Heart right ventricle (tissue), 16 donors: ENCODE measurements around the gene NAALADL1. TPM values are rescaled to one million over a fixed set of nuclear protein-coding genes. Genes with fewer than 3 reads are reported as not detected.
A peak's percentile ranks its signal among the peaks of the same experiment; 100 is the strongest.

ENCODE experiments used
- ATAC-seq, 8 donors: fragments of 200-7000 bp; cut with Tn5 transposase; one replicate each; pipeline ENCODE4 v1.9.1; 2020; ENCODE audit warnings: mild to moderate bottlenecking in 8 of 8, moderate library complexity in 8 of 8, moderate number of reproducible peaks in 1 of 8
- DNase-seq, 2 donors: peaks; one replicate each; pipeline ENCODE4 v3.0.0-alpha.2; 2020
- H3K27ac ChIP-seq, 10 donors: fragments of 200-600 bp; sonication (generic) in 2 of 10; one replicate each; pipeline versions ENCODE4 v1.5.0 to v1.8.0; 2020 to 2022; ENCODE audit warnings: mild to moderate bottlenecking in 3 of 10
- H3K27me3 ChIP-seq, 7 donors: fragments of 200-600 bp; one replicate each; pipeline ENCODE4 v1.8.0; 2021 to 2022; ENCODE audit warnings: mild to moderate bottlenecking in 2 of 7
- H3K36me3 ChIP-seq, 9 donors: fragments of 200-600 bp; sonication (generic) in 1 of 9; one replicate each; pipeline versions ENCODE4 v1.5.0 to v1.8.0; 2020 to 2022; ENCODE audit warnings: mild to moderate bottlenecking in 2 of 9
- H3K4me1 ChIP-seq, 9 donors: fragments of 200-600 bp; sonication (generic) in 1 of 9; one replicate each; pipeline versions ENCODE4 v1.5.0 to v1.8.0; 2020 to 2022; ENCODE audit warnings: mild to moderate bottlenecking in 4 of 9
- H3K4me3 ChIP-seq, 10 donors: fragments of 200-600 bp; sonication (generic) in 2 of 10; one replicate each; pipeline versions ENCODE4 v1.5.0 to v1.8.0; 2020 to 2022; ENCODE audit warnings: mild to moderate bottlenecking in 7 of 10, moderate library complexity in 2 of 10
- H3K9me3 ChIP-seq, 11 donors: fragments of 200-600 bp in 10 of 11; sonication (generic) in 2 of 11; one replicate each; pipeline versions ENCODE4 v1.5.0 to v1.8.0; 2013 to 2022; ENCODE audit warnings: mild to moderate bottlenecking in 2 of 11, control low read depth in 1 of 11, moderate library complexity in 1 of 11
- WGBS, 2 donors: extraction: QIAGEN DNeasy Blood & Tissue Kit; methylation state at CpG; one replicate each; pipeline ENCODE4 v1.1.7; 2013; ENCODE audit warnings: inconsistent platforms in 1 of 2; 5-methylcytosine and 5-hydroxymethylcytosine counted together
- intact Hi-C, 10 donors: fragments of 100-400 bp; cut with DNase I; formaldehyde crosslinking; loops; one replicate each; pipeline versions ENCODE4 v1.11.1 to v1.14.2; 2022
- polyA plus RNA-seq, 2 donors: library from polyadenylated mRNA; stranded (reverse); fragments of 200-250 nt; gene quantifications; one replicate each; pipeline ENCODE4 v1.2.3, GENCODE V29; 2013
- total RNA-seq, 10 donors: library from RNA; stranded (reverse); fragmentation: NEBNext Ultra II Directional in 3 of 10; extraction: Animal tissue kit (Norgen Biotek cat#: 25700) in 3 of 10; gene quantifications; one replicate each; pipeline versions ENCODE4 v1.2.1 to v1.2.4, GENCODE V29; 2021 to 2023
- TF ChIP-seq, protein P1 (sequence below), 9 donors: fragments of 200-600 bp; sonication (generic) in 2 of 9; IDR thresholded peaks; one replicate each; pipeline versions ENCODE4 v1.5.0 to v1.8.0; 2021 to 2022; ENCODE audit warnings: antibody characterized with exemption in 9 of 9, mild to moderate bottlenecking in 5 of 9, moderate library complexity in 1 of 9
- donor health status: Arrhythmogenic right ventricular cardiomyopathy.
- donor health status: ischemic (EF 13 %, LVEDD 7.1; RV severe dilation, severe dysfunction).
- donor health status: healthy with polysubstance abuse.
- donor health status: DM: no; HTN: yes; CAD: no.
- donor health status: DM: no; HTN: no; CAD: no.
- donor health status: ischemic (EF 25% LVEDD 6.9; RV normal size, moderate dysfunction).
- donor health status: ischemic (EF 25% LVEDD 5.7; RV mildly dilated, moderate dysfunction).
- donor health status: healthy.
- donor health status: DM: yes; HTN: yes; CAD: no.
- donor health status: Ischemic cardiomyopathy.
- donor health status: ischemic (EF 35%, LVEDD 5.7; RV mildly dilated, moderate dysfunction).
- donor health status: nonischemic (EF 11% LVEDD 7.7; RV severe dilation, severe dysfunction).
- donor health status: DM: yes; HTN: yes; CAD: no.
- donor health status: PGD.
- donor health status: ischemic (EF 29% LVEDD 5.4; RV normal size, mild dysfunction).
- donor health status: nonischemic (EF 23%, LVEDD 6.1; RV moderate dilation, normal function).

The NAALADL1 gene
- total and polyA plus RNA-seq, 12 donors: 2.1 to 9.1 (median 3.9) TPM

DNA sequence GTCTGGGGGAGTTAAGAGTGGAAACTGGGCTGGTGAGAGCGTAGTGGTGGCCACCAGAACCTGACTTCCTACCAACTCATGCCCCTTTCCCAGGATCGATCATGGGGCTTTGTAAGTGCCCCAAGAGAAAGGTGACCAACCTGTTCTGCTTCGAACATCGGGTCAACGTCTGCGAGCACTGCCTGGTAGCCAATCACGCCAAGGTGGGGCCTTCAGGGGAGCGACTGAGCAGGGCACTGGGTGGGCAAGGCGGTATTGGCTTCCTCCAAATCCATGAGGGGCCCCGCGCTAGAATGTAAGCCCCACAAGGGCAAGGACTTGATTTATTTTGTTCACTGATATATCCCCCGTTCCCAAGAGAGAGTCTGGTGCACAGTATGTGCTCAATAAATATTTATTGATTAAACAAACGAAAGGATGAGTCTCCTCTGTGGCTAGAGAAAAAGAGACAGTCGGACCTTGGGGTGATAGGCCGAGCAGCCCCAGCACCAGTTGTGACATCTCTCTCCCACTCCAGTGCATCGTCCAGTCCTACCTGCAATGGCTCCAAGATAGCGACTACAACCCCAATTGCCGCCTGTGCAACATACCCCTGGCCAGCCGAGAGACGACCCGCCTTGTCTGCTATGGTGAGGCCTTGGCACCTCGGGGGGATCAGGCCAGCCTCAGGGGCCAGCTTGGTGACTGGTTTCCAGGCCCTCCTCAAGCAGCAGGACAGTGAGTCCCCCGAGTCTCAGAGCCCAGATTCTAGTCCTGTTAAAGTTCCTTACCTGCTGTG is 26.4 kb upstream of the NAALADL1 start:
- H3K9me3 ChIP-seq: no peaks in the 10 kb centered on the region
- H3K27ac ChIP-seq: peak overlapping the region; percentile 79 to 96 (median 92)
- H3K4me1 ChIP-seq: peaks cover 6 to 34% (median 20%) of the 10 kb centered on the region in 9 donors
- intact Hi-C loops: loop anchor here in 7 of 10 donors (1.0 to 10.0 kb wide), 12 partner anchors 12 to 160 kb away; partner anchors contain the start of genes FAU (in 4 of the 7), MRPL49 (in 4 of the 7), SNX15 (in 3 of the 7) and SAC3D1 (in 2 of the 7)
- TF ChIP-seq, protein P1, sequence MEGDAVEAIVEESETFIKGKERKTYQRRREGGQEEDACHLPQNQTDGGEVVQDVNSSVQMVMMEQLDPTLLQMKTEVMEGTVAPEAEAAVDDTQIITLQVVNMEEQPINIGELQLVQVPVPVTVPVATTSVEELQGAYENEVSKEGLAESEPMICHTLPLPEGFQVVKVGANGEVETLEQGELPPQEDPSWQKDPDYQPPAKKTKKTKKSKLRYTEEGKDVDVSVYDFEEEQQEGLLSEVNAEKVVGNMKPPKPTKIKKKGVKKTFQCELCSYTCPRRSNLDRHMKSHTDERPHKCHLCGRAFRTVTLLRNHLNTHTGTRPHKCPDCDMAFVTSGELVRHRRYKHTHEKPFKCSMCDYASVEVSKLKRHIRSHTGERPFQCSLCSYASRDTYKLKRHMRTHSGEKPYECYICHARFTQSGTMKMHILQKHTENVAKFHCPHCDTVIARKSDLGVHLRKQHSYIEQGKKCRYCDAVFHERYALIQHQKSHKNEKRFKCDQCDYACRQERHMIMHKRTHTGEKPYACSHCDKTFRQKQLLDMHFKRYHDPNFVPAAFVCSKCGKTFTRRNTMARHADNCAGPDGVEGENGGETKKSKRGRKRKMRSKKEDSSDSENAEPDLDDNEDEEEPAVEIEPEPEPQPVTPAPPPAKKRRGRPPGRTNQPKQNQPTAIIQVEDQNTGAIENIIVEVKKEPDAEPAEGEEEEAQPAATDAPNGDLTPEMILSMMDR (IDR thresholded peaks at IDR 0.05): no peak
- no peak for DNase-seq
- WGBS, 2 donors: 45 to 48% methylated on average over 23 of the region's 23 CpGs
- peak overlapping the region; percentile 64 to 93 (median 81) for H3K4me3 ChIP-seq
- H3K36me3 ChIP-seq: peaks cover 0 to 62% (median 17%) of the 10 kb centered on the region in 9 donors
- H3K27me3 ChIP-seq: no peaks in the 10 kb centered on the region
- ATAC-seq: peak in 2 of 8 donors; percentile 1

DNA sequence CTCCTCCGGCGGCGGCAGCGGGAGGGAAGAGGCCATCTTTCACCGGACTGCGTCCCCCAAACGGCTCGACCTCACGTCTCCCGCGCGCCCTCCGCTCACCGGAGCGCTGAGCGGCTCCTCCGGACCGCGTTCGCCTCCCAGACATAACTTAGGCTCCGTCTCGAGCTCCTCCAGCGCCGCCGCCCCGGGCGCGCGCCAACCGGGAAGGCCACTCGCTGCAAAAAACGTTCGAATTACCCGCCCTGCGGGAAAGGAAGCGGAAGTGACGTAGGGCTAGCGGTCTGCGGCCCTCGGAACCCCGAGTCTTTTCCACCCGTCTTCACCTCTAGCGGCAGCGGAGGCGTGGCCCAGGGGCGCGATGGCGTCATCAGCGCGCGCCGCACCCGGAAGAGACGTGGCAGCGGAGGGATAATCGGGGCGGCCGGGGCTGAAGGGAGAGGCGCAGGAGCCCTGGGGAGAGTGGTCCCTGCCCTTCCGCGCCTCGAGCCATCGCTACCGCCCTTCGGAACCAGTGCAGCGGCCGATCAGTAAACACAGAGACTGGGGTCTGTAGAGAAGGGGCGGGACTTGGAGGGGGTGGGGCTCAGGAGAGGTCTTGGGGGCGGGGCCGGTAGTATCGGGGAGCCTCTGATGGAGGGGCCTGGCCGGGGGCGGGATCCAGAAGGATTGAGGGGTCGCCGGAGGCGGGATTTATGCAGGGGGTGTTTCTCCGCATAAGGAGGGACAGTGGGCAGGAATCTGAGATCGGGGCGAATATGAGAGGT is 25.7 kb upstream of the NAALADL1 start, which contains the start of the genes CDCA5 and ZFPL1:
Gene CDCA5, minus strand, starts transcription at position 207 of the 764 bp plus-strand sequence. Its CDS starts 62 bp downstream, at position 145.
Gene ZFPL1, plus strand, starts transcription at position 389 of the 764 bp plus-strand sequence. CDS start 477 bp downstream, outside the sequence.
- no peaks in the 10 kb centered on the region for H3K27me3 ChIP-seq
- intact Hi-C loops: loop anchor here in 6 of 10 donors (1.0 to 10.0 kb wide), 11 partner anchors 12 to 159 kb away; partner anchors contain the start of genes FAU (in 4 of the 6), MRPL49 (in 4 of the 6), SNX15 (in 3 of the 6) and SAC3D1 (in 2 of the 6)
- DNase-seq: peak; percentile 95
- H3K36me3 ChIP-seq: peaks cover 0 to 57% (median 17%) of the 10 kb centered on the region in 9 donors
- TF ChIP-seq, protein P1 (IDR thresholded peaks at IDR 0.05): no peak
- ATAC-seq: peak; percentile 94 to 98 (median 98)
- no peaks in the 10 kb centered on the region for H3K9me3 ChIP-seq
- H3K4me3 ChIP-seq: peak within 1 kb of the TSS; percentile 64 to 93 (median 81)
- peaks cover 6 to 34% (median 20%) of the 10 kb centered on the region in 9 donors for H3K4me1 ChIP-seq
- peak within 1 kb of the TSS; percentile 79 to 96 (median 92) for H3K27ac ChIP-seq
- 0% methylated on average over 79 of the region's 79 CpGs for WGBS, 2 donors

DNA sequence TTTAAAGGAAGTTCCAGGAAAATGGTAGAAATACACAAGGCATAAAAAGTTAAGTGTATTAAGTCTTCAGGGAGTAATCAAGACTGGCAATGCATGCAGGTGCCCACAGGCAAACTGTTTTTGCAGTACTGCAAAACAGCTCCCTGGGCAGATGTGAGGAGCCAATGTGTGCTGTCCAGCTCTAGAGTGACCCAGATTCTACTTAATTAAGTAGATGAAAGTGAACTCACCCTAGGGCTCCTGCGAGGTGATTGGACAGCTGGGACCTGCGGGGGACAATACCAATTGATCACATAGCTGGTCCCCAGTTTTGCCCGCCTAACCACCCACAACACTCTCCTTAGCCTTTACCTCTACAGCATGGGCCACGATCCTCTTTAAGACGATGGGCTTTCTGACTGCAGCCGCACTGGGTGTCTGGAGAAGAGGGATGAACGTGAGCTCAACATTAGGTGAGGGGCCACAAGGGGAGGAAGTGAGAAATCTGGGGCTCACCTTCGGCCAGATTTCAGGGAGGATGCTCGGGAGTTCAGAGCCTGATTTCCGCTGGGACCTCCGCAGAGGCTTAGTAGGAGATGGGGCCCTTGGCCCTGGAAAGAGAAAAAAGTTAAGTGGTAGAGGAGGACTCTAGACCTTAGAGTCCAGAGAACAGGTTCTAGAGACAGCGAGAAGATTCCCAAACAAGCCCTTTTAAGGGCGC is 24.9 kb upstream of the NAALADL1 start:
- no peaks in the 10 kb centered on the region for H3K9me3 ChIP-seq
- intact Hi-C loops: loop anchor here in 6 of 10 donors (5.0 to 10.0 kb wide), 5 partner anchors 39 to 158 kb away; partner anchors contain the start of genes FAU (in 2 of the 6), MRPL49 (in 2 of the 6), SNX15 (in 2 of the 6) and ARL2 (in 1 of the 6)
- no peak for DNase-seq
- TF ChIP-seq, protein P1 (IDR thresholded peaks at IDR 0.05): no peak
- peak overlapping the region in 7 of 10 donors; percentile 82 to 96 (median 93) for H3K27ac ChIP-seq
- ATAC-seq: peak in 1 of 8 donors; percentile 2
- no peaks in the 10 kb centered on the region for H3K27me3 ChIP-seq
- H3K4me3 ChIP-seq: peak overlapping the region; percentile 64 to 93 (median 81)
- H3K4me1 ChIP-seq: peaks cover 6 to 34% (median 20%) of the 10 kb centered on the region in 9 donors
- WGBS, 2 donors: 3 to 8% methylated on average over 13 of the region's 13 CpGs
- peaks cover 0 to 50% (median 17%) of the 10 kb centered on the region in 9 donors for H3K36me3 ChIP-seq
